ENCODE measurements around the gene ZNF280D.

Gene ZNF280D

DNA sequence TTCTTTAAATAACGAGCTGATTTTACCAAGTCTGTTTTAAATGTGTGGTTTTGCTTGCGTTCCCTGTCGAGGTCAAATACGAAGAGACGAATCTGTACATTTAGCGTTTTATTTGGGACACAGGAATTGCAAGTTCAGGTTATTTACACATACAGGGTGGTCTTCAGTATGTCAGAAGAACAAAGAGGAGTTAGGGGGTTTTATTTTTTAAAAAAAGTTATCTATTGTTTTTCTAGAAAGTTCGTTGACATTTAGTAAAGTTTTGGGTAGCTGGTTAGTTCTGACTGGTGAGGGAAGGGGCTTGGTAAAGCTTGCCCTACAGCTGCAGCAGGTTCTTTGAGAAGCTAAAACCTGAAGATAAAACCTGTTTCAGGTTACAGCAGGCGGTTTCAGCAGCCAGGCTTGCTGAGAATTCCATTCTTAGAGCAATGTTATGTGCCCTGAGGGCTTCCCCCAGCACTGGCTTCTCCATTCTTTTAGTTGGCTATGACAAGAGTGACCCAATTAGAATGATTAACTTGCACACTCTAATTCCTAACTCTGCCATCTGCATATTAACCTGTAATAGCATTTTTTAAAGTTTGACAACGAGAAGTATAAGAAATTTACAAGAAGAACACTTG, 815 bp upstream of the ZNF280D start:
- Histone ChIP-seq H3K4me1 (ENCODE audit: control insufficient read depth, insufficient read depth, low read length) (peaks cover 17% of the 10 kb centered on the region), H3K27me3 (ENCODE audit: control insufficient read depth in 1 of 2, insufficient read depth in 2 of 2, low read length in 2 of 2) (no peaks in the 10 kb centered on the region), H3K9me3 (ENCODE audit: control insufficient read depth in 2 of 2, low read length in 2 of 2) (no peaks in the 10 kb centered on the region), H3K36me3 (ENCODE audit: control insufficient read depth in 2 of 2, insufficient read depth in 2 of 2, low read length in 2 of 2) (no peaks in the 10 kb centered on the region), H3K9ac (ENCODE audit: low read length in 2 of 2) (no peak overlapping the region), H3K4me3 (ENCODE audit: low read length in 2 of 2) (peak overlapping the region; percentile 79 to 86), H3K27ac (ENCODE audit: low read length) (peak overlapping the region; percentile 92)

DNA sequence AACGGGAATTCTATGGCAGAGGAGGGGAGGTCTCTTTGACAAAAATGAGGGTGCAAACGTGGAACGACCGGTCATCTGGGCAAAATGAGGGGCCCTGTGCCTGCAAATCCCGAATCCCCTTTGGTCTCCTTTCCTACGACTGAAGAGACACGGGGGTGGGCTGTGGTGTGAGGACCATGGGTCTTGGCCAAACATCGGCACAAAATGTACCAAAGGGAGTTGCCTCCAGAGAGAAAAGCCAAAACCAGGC, 498 bp downstream of the ZNF280D start:
- Histone ChIP-seq H3K4me3 (ENCODE audit: low read length in 2 of 2) (peak overlapping the region; percentile 79 to 86), H3K36me3 (ENCODE audit: control insufficient read depth in 2 of 2, insufficient read depth in 2 of 2, low read length in 2 of 2) (no peaks in the 10 kb centered on the region), H3K4me1 (ENCODE audit: control insufficient read depth, insufficient read depth, low read length) (peaks cover 17% of the 10 kb centered on the region), H3K27ac (ENCODE audit: low read length) (peak overlapping the region; percentile 92), H3K27me3 (ENCODE audit: control insufficient read depth in 1 of 2, insufficient read depth in 2 of 2, low read length in 2 of 2) (no peaks in the 10 kb centered on the region), H3K9ac (ENCODE audit: low read length in 2 of 2) (peak overlapping the region; percentile 91 to 96), H3K9me3 (ENCODE audit: control insufficient read depth in 2 of 2, low read length in 2 of 2) (no peaks in the 10 kb centered on the region)

DNA sequence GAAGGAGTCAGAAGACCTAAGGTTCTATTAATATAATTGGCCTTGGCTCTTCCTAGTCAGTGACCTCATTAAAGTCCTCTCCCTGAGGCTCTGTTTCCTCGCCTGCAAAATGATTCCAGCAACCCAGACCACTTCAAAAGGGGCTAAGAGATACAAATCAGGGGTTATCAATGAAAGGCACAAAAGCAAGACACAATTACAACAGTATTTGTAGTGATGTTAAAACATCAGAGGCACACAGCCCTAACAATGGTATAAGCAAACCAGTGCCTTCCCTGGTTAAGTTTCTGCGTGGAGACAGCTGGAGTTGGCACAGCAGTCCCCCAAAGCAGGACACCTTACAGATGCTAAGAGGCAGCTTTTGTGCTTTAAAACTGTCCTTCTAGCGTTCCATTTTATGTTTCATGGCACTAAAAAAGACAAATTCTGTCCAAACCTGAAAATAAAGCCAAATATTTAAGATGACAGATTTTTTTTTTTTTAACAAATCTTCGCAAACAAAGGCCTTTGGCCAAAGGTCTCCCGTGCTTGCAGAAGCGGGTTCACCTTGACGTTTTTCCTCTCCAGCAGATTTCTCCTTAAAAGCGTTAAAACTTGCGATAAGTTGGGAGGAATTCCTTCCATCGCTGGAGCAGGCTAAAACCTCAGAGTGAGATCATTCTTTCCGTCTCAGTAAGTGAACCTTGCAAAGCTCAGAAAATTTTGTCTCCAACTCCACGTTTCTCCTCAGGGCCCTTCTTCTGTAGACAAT, 999 bp downstream of the ZNF280D start:
- H3K9ac ChIP-seq (ENCODE audit: low read length in 2 of 2) = peak overlapping the region; percentile 91 to 96
- peaks cover 17% of the 10 kb centered on the region for H3K4me1 ChIP-seq (ENCODE audit: control insufficient read depth, insufficient read depth, low read length)
- H3K27me3 ChIP-seq (ENCODE audit: control insufficient read depth in 1 of 2, insufficient read depth in 2 of 2, low read length in 2 of 2) = no peaks in the 10 kb centered on the region
- no peaks in the 10 kb centered on the region for H3K9me3 ChIP-seq (ENCODE audit: control insufficient read depth in 2 of 2, low read length in 2 of 2)
- H3K4me3 ChIP-seq (ENCODE audit: low read length in 2 of 2) = peak overlapping the region; percentile 79 to 86
- peak overlapping the region; percentile 92 for H3K27ac ChIP-seq (ENCODE audit: low read length)
- no peaks in the 10 kb centered on the region for H3K36me3 ChIP-seq (ENCODE audit: control insufficient read depth in 2 of 2, insufficient read depth in 2 of 2, low read length in 2 of 2)

GRCh38 chr15:56731548-56731947, 1.8 kb downstream of the ZNF280D start:
- Histone ChIP-seq H3K9ac (ENCODE audit: low read length in 2 of 2) (peak overlapping the region; percentile 91 to 96), H3K27ac (ENCODE audit: low read length) (peak overlapping the region; percentile 92), H3K9me3 (ENCODE audit: control insufficient read depth in 2 of 2, low read length in 2 of 2) (no peaks in the 10 kb centered on the region), H3K36me3 (ENCODE audit: control insufficient read depth in 2 of 2, insufficient read depth in 2 of 2, low read length in 2 of 2) (no peaks in the 10 kb centered on the region), H3K27me3 (ENCODE audit: control insufficient read depth in 1 of 2, insufficient read depth in 2 of 2, low read length in 2 of 2) (no peaks in the 10 kb centered on the region), H3K4me1 (ENCODE audit: control insufficient read depth, insufficient read depth, low read length) (peaks cover 17% of the 10 kb centered on the region), H3K4me3 (ENCODE audit: low read length in 2 of 2) (peak overlapping the region; percentile 79 to 86)

DNA sequence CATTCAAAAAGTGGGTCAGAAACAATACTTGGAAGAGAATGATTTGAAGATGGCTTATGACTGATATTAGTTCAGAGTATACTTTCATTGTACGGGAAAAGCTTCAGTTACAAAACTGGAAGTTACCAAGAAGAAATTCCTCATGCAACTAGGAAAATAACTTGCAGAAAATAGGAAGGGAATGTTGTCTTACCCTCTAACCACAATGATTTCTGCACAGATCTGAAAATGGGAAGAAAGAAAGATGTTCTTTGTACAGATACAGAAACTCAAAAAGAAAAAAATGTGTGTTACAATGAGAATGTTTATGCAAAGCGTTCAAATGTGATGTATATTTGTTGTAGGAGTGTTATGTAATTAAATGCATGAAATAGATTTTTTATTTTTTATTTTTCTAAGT, 3.7 kb downstream of the ZNF280D start:
- Histone ChIP-seq H3K27me3 (ENCODE audit: control insufficient read depth in 1 of 2, insufficient read depth in 2 of 2, low read length in 2 of 2) (no peaks in the 10 kb centered on the region), H3K27ac (ENCODE audit: low read length) (no peak overlapping the region), H3K4me3 (ENCODE audit: low read length in 2 of 2) (no peak overlapping the region), H3K36me3 (ENCODE audit: control insufficient read depth in 2 of 2, insufficient read depth in 2 of 2, low read length in 2 of 2) (no peaks in the 10 kb centered on the region), H3K9ac (ENCODE audit: low read length in 2 of 2) (no peak overlapping the region), H3K9me3 (ENCODE audit: control insufficient read depth in 2 of 2, low read length in 2 of 2) (no peaks in the 10 kb centered on the region), H3K4me1 (ENCODE audit: control insufficient read depth, insufficient read depth, low read length) (peaks cover 17% of the 10 kb centered on the region)

GRCh38 chr15:56725386-56725785, 7.9 kb downstream of the ZNF280D start:
- no peak overlapping the region for H3K27ac ChIP-seq (ENCODE audit: low read length)
- no peaks in the 10 kb centered on the region for H3K36me3 ChIP-seq (ENCODE audit: control insufficient read depth in 2 of 2, insufficient read depth in 2 of 2, low read length in 2 of 2)
- H3K27me3 ChIP-seq (ENCODE audit: control insufficient read depth in 1 of 2, insufficient read depth in 2 of 2, low read length in 2 of 2) = no peaks in the 10 kb centered on the region
- H3K9me3 ChIP-seq (ENCODE audit: control insufficient read depth in 2 of 2, low read length in 2 of 2) = no peaks in the 10 kb centered on the region
- H3K4me1 ChIP-seq (ENCODE audit: control insufficient read depth, insufficient read depth, low read length) = peaks cover 3% of the 10 kb centered on the region
- H3K9ac ChIP-seq (ENCODE audit: low read length in 2 of 2) = no peak overlapping the region
- no peak overlapping the region for H3K4me3 ChIP-seq (ENCODE audit: low read length in 2 of 2)

DNA sequence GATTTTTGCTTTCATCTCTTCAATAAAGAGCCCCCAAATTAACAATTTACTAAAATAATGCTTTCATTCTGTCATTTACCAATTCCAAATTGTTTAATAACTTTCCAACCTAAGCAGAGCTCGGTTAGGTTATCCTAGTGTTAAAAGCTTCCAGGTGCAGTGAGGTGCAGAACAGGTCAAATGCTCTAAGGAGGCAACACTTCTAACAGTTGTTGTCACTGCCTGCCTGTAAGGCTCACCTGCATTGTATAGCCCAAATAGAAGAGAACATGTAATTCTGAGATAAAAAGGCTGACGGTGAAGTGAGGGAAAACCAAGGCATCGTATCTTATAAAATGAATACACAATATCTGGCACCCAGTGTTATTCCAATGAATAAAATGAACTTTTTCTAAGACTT, 9.1 kb downstream of the ZNF280D start:
- no peak overlapping the region for H3K9ac ChIP-seq (ENCODE audit: low read length in 2 of 2)
- H3K4me1 ChIP-seq (ENCODE audit: control insufficient read depth, insufficient read depth, low read length) = no peaks in the 10 kb centered on the region
- no peaks in the 10 kb centered on the region for H3K27me3 ChIP-seq (ENCODE audit: control insufficient read depth in 1 of 2, insufficient read depth in 2 of 2, low read length in 2 of 2)
- H3K9me3 ChIP-seq (ENCODE audit: control insufficient read depth in 2 of 2, low read length in 2 of 2) = no peaks in the 10 kb centered on the region
- H3K4me3 ChIP-seq (ENCODE audit: low read length in 2 of 2) = no peak overlapping the region
- no peaks in the 10 kb centered on the region for H3K36me3 ChIP-seq (ENCODE audit: control insufficient read depth in 2 of 2, insufficient read depth in 2 of 2, low read length in 2 of 2)
- H3K27ac ChIP-seq (ENCODE audit: low read length) = no peak overlapping the region

DNA sequence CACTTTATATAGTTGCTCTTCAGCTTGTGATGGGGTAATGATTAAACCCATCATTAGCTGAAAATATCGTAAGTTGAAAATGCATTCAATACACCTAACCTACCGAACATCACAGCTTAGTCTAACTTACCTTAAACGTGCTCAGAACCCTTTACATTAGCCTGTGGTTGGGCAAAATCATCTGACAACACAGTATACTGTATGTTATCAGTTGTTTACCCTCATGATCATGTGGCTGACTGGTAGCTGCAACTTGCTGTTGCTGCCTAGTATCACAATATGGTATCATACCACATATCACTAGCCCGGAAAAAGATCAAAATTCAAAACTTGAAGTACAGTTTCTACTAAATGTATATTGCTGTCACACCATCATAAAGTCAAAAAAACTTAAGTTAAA, 9.5 kb downstream of the ZNF280D start:
- H3K4me3 ChIP-seq (ENCODE audit: low read length in 2 of 2) = no peak overlapping the region

GRCh38 chr15:56719774-56720555, 13.3 kb downstream of the ZNF280D start:
- H3K9ac ChIP-seq (ENCODE audit: low read length in 2 of 2) = no peak overlapping the region
- H3K36me3 ChIP-seq (ENCODE audit: control insufficient read depth in 2 of 2, insufficient read depth in 2 of 2, low read length in 2 of 2) = no peaks in the 10 kb centered on the region
- no peak overlapping the region for H3K4me3 ChIP-seq (ENCODE audit: low read length in 2 of 2)
- no peaks in the 10 kb centered on the region for H3K9me3 ChIP-seq (ENCODE audit: control insufficient read depth in 2 of 2, low read length in 2 of 2)
- H3K27me3 ChIP-seq (ENCODE audit: control insufficient read depth in 1 of 2, insufficient read depth in 2 of 2, low read length in 2 of 2) = no peaks in the 10 kb centered on the region
- H3K27ac ChIP-seq (ENCODE audit: low read length) = no peak overlapping the region
- no peaks in the 10 kb centered on the region for H3K4me1 ChIP-seq (ENCODE audit: control insufficient read depth, insufficient read depth, low read length)

More for the DNA sequence above, 9.5 kb downstream of the ZNF280D start:
- no peak overlapping the region for H3K27ac ChIP-seq (ENCODE audit: low read length)
- no peaks in the 10 kb centered on the region for H3K36me3 ChIP-seq (ENCODE audit: control insufficient read depth in 2 of 2, insufficient read depth in 2 of 2, low read length in 2 of 2)
- H3K9ac ChIP-seq (ENCODE audit: low read length in 2 of 2) = no peak overlapping the region
- H3K27me3 ChIP-seq (ENCODE audit: control insufficient read depth in 1 of 2, insufficient read depth in 2 of 2, low read length in 2 of 2) = no peaks in the 10 kb centered on the region
- no peaks in the 10 kb centered on the region for H3K4me1 ChIP-seq (ENCODE audit: control insufficient read depth, insufficient read depth, low read length)
- no peaks in the 10 kb centered on the region for H3K9me3 ChIP-seq (ENCODE audit: control insufficient read depth in 2 of 2, low read length in 2 of 2)

GRCh38 chr15:56719021-56719612, 14.2 kb downstream of the ZNF280D start:
- Histone ChIP-seq H3K9ac (ENCODE audit: low read length in 2 of 2) (no peak overlapping the region), H3K27ac (ENCODE audit: low read length) (no peak overlapping the region), H3K4me3 (ENCODE audit: low read length in 2 of 2) (no peak overlapping the region), H3K36me3 (ENCODE audit: control insufficient read depth in 2 of 2, insufficient read depth in 2 of 2, low read length in 2 of 2) (no peaks in the 10 kb centered on the region), H3K4me1 (ENCODE audit: control insufficient read depth, insufficient read depth, low read length) (no peaks in the 10 kb centered on the region), H3K27me3 (ENCODE audit: control insufficient read depth in 1 of 2, insufficient read depth in 2 of 2, low read length in 2 of 2) (no peaks in the 10 kb centered on the region), H3K9me3 (ENCODE audit: control insufficient read depth in 2 of 2, low read length in 2 of 2) (no peaks in the 10 kb centered on the region)
